Kidney epithelial cell (primary cell): ENCODE data around the gene TINAGL1. TPM values are rescaled to one million over a fixed set of nuclear protein-coding genes. Genes with fewer than 3 reads are reported as not detected.

Experiments used
- DNase-seq: peaks from one replicate; pipeline ENCODE4 v3.0.0-alpha.2; 2010; ENCODE audit warnings: low read depth
- H3K27me3 ChIP-seq: 2 replicates; pipeline ENCODE4 v1.6.0; 2011; ENCODE audit warnings: low read length; ENCODE audit not compliant: control insufficient read depth, insufficient read depth
- H3K36me3 ChIP-seq: 2 replicates; pipeline ENCODE4 v1.5.1; 2011; ENCODE audit warnings: low read length; ENCODE audit not compliant: control insufficient read depth, insufficient read depth
- H3K4me3 ChIP-seq: 2 replicates; pipeline ENCODE4 v1.5.1; 2011; ENCODE audit warnings: low read depth, mild to moderate bottlenecking, control low read depth, low read length
- total RNA-seq: library from RNA; depleted of rRNA; stranded (reverse); fragments of >200 nt; gene quantifications from 2 replicates; pipeline ENCODE4 v1.2.3, GENCODE V29; 2015
- TF ChIP-seq, protein P1 (sequence below): IDR thresholded peaks from 2 replicates; pipeline ENCODE4 v1.5.1; 2011; ENCODE audit warnings: mild to moderate bottlenecking, moderate library complexity, low read length, control low read depth, inconsistent platforms; ENCODE audit not compliant: insufficient read depth, poor library complexity, severe bottlenecking

The TINAGL1 gene
- total RNA-seq, 1 donor from 2014 or later: 140 TPM

DNA sequence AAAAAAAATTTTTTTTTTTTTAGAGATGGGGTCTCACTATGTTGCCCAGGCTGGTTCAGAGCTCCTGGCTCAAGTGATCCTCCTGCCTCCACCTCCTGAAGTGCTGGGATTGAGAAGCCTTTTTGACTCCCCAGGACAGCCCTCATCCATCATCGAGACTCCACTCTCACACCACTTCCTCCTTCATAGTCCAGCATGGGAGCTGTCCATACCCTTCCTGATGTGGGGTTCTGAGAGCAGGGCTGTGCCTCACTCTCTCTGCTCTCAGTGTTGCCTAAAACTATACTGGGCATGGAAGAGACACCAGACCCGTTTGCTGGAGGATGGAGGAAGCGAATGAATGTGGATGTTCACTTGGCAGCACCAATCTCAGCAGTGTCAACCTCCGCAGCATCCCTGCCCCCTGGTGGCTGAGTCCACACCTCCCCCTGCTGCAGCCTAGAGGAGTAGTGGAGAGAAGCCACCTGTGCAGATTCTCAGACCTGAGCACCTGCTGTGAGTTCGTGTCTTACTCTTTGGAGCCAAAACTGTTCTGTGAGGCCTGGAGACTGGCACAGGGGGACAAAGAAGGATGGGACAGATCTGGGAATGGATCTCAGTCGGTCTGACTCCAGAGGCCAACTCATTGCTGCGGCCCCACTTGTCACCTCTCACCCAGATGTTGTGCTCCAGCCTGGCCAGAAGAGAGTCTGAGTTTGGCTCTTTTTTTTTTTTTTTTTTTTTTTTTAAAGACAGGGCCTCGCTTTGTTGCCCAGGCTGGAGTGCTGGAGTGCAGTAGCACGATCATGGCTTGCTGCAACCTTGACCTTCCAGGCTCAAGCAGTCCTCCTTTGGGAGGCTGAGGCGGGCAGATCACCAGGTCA, 17.7 kb downstream of the TINAGL1 start:
- H3K27me3 ChIP-seq: no peaks in the 10 kb centered on the region
- H3K36me3 ChIP-seq: no peaks in the 10 kb centered on the region
- TF ChIP-seq, protein P1, sequence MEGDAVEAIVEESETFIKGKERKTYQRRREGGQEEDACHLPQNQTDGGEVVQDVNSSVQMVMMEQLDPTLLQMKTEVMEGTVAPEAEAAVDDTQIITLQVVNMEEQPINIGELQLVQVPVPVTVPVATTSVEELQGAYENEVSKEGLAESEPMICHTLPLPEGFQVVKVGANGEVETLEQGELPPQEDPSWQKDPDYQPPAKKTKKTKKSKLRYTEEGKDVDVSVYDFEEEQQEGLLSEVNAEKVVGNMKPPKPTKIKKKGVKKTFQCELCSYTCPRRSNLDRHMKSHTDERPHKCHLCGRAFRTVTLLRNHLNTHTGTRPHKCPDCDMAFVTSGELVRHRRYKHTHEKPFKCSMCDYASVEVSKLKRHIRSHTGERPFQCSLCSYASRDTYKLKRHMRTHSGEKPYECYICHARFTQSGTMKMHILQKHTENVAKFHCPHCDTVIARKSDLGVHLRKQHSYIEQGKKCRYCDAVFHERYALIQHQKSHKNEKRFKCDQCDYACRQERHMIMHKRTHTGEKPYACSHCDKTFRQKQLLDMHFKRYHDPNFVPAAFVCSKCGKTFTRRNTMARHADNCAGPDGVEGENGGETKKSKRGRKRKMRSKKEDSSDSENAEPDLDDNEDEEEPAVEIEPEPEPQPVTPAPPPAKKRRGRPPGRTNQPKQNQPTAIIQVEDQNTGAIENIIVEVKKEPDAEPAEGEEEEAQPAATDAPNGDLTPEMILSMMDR: peak; percentile 95
- DNase-seq: no peak
- no peak overlapping the region for H3K4me3 ChIP-seq

DNA sequence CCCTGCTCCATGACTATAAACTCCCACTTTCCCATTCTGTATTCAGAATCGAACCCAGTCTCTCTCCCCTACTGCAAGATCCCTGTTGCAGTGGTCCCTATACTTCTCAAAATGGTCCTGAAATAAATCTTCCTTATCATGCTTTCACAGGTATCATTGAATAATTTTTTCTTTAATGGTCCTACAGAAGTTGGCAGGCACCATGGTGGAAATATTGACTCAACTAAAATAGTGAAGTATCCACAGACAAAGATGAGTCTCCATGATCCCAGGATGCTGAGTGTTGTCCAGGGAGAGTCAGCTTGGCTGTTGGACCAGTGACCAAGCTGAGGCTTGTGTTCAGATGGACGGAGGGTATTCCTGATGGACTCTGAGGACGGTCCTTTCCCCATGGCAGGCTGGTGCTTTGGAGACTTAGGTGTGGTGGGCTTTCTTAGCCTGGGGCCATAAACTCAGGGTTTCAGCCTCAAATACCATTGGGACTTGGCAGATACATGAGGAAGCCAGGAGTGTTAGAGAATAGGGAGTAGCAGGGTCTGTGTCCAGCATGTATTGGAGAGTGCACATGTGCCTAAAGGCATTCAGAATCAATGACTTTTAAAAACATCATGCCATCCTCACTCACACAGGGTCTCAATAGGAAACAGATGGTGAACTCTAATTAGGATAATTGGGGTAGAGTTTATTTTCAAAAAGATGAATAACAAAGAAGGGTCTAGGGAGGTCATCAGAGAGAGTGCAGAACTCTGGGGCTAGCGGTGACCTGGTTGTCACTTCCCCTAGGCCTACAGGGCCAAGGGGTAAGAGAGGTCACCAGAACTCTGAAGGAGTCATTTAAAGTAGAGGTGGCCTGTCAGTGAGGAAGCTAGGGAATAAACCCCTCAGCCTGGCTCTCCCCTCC, 19.8 kb downstream of the TINAGL1 start:
- no peak overlapping the region for H3K4me3 ChIP-seq
- H3K36me3 ChIP-seq: no peaks in the 10 kb centered on the region
- DNase-seq: no peak
- TF ChIP-seq, protein P1: no peak
- H3K27me3 ChIP-seq: no peaks in the 10 kb centered on the region

DNA sequence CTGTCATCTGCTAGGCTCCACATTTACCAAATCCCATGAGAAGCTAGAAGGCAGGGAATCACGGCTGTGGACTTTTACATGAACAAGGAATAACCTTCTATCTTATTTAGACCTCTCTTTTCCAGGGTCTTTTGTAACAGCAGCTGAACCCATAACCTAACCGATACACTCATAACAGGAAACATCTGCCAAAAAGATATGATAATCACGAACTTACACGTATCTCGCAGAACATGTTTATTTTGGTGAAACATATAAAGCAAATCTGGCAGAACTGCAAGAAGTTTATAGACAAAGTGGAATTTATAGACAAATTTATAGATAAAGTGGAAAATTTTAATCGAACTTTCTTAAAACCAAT, 20.4 kb downstream of the TINAGL1 start:
- H3K36me3 ChIP-seq: no peaks in the 10 kb centered on the region

GRCh38 chr1:31598980-31599379, 22.7 kb downstream of the TINAGL1 start:
- TF ChIP-seq, protein P1: no peak
- no peaks in the 10 kb centered on the region for H3K27me3 ChIP-seq
- no peak overlapping the region for H3K4me3 ChIP-seq
- DNase-seq: no peak
- no peaks in the 10 kb centered on the region for H3K36me3 ChIP-seq

More for the DNA sequence above, 20.4 kb downstream of the TINAGL1 start:
- DNase-seq: no peak
- TF ChIP-seq, protein P1: no peak
- H3K4me3 ChIP-seq: no peak overlapping the region
- H3K27me3 ChIP-seq: no peaks in the 10 kb centered on the region

- Histone ChIP-seq H3K36me3 (no peaks in the 10 kb centered on the region), H3K4me3 (no peak overlapping the region), H3K27me3 (no peaks in the 10 kb centered on the region)
- TF ChIP-seq, protein P1: no peak
- DNase-seq: no peak
Measured at GRCh38 chr1:31600641-31601040, 24.3 kb downstream of the TINAGL1 start.
